GDM1 (cell line): ENCODE measurements around the gene GNA12.
"Not testable (repeated sequence)": the region's sequence is repeated elsewhere in the genome, so short reads cannot be mapped to it uniquely, and the experiment has no call there.

ENCODE experiments used
- DNase-seq: peaks from one replicate; lab custom pipeline; 2025; lab: John Stamatoyannopoulos, UW

GNA12 gene

DNA sequence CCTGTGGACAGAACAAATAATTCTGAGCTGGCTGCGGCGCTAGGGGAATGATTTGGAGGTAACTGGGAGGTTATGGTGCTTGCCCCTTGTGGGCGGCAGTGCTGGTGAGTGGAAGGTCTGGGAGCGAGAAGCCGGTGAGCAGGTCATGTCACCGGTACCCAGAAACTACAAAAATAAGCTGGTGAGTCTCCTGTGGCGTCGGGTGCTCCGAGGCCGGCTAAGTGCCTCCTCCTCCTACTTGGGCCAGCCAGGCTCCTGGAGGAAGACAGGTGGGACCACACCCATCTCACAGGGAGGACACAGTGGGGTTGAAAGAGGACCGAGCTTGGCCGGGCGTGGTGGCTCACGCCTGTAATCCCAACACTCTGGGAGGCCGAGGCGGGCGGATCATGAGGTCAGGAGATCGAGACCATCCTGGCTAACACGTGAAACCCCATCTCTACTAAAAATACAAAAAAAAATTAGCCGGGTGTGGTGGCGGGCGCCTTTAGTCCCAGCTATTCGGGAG is 152.1 kb downstream of the GNA12 start:
- not testable (repeated sequence) for DNase-seq

DNA sequence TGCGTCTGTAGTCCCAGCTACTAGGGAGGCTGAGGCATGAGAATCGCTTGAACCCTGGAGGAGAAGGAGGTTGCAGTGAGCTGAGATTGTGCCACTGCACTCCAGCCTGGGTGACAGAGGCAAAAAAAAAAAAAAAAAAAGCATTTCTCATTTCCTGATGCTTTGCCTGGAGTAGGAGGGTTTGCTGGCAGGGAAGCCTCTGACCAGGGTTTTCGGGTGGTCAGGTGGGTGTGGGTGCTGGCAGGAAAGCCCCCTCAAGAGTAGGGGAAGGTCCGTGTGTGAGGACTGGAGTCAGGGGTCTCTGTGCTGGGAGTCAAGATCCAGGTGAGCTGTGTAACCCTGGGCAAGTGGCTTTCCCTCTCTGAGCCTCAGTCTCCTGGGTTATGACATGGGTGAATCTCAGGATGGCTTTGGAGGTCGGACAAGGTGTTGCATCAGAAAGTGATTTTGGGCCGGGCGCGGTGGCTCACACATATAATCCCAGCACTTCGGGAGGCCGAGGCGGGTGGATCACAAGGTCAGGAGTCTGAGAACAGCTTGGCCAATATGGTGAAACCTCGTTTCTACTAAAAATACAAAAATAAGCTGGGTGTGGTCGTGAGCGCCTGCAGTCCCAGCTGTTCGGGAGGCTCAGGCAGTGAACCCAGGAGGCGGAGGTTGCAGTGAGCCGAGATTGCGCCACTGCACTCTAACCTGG is 152.9 kb downstream of the GNA12 start:
- no peak for DNase-seq

DNA sequence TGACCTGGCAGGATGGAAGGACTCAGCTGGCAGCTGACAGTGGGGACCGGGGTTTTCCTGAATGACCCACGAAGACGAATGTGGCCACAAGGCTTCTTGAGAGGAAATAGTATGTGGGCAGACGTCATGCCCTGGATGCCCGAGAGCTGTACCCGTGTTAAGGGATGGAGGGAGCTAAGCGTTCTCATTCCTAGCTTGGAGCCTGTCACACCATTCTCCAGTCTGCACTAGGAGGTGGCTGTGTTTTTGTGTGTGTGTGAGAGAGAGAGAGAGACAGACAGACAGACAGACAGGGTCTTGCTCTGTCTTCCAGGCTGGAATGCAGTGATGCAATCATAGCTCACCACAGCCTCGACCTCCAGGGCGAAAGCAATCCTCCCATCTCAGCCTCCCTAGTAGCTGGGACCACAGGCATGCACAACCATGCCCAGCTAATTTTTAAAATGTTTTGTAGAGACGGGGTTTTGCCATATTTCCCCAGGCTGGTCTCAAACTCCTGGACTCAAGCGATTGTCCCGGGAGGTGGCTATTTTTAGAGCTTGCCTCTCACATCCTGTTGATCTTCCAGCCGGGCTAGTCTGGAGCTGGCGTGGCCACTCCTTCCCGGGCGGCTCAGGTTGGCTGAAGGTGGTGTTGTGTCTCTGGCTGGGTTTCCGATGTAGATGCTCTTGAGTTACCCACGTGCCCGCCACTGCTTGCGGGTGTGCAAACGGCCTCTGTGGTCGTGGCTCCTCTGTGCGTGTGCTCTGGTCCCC is 154.0 kb downstream of the GNA12 start:
- no peak for DNase-seq

DNA sequence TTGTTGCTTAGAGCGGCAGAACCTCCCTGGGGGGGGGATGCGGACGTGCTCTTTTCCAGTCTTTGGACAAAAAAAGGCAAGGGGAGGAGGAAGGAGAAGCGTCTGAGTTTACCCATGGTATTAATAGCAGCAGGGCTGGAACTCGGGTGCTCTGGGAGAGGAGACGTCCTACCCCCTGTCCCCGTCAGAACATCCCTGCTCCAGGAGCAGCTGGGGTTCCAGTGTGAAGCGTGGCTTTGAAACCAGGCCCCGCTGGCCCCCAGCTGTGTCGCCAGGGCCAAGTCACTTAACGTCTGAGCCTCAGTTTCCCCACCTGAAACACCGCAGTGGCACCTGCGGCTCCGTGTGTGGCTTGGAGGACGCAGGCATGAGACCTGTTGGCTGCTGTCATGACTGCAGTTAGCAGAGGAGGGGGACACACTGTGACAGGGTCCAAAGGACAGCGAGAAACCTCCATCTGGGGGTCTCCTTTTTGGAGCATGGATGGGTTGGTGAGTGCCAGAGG is 154.7 kb downstream of the GNA12 start:
- no peak for DNase-seq

DNA sequence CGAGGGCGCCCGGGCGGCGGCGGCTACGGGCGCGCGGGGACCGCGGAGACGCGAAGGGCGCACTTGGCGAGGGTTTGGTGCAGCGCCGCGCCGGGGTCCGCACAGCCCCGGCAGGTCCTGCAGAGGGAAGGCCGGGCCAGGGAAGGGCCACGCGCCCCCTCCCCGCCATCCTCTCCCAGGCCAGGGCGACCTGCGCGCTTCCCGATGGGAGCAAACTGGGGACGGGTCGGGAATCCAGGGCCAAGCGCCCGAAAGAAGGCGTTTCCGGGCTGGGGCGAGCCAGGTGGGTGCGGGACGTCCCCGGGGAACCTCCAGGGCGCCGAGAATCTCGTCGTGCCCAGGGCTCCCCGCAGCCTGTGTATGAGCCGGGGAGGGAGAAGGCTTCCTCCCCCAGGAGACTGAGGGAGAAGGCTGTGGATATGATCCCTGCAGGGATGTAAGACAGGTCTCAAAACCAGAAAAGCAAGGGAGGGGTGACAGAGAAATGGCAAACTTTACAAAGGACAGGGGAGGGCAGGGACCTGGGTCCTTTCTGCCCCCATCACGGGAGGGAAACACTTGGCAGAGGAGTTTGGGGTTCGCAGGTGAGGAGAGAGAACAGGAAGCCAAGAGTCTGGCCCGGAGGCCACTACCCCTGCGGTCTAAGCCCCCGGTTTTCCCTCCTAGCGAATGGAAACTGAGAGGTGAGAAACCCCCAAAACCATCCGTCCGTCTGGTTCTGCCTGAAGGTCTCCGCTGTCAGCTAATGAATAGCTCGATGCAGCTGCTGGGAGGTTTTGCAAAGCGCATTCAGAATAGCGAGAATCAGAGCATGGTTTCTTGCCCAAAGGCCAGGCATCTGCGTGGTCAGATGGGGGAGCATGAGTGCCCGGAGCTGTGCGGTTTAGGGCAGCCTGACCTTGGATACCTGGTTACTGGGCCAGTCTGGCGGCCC is 155.4 kb downstream of the GNA12 start:
- no peak for DNase-seq

DNA sequence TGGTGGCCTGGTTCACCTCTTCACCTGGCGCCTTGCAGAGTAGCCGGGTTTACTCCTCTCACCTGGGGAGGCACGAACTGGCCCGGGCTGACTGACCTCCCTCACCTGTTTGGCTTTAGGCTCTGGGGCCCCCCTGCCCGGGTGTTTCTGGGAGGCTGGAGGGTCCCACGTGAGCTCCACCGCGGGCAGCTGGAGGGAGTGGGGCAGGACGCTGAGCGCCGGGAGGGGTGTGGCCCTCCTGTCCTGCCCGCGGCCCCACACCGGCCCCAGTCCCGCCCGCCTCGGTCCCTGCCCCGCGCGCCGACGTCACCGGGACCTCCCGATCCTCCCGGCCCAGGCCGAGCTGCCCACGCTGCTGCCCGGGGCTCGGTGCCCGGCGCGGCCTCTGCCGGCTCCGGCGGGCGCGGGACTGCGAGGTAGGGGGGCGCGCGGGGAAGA is 156.2 kb downstream of the GNA12 start, which contains the start of gene AMZ1:
TSS of gene AMZ1 (plus strand) at position 322 of the 438 bp plus-strand sequence. CDS start 12,250 bp downstream, outside the sequence.
- no peak for DNase-seq

DNA sequence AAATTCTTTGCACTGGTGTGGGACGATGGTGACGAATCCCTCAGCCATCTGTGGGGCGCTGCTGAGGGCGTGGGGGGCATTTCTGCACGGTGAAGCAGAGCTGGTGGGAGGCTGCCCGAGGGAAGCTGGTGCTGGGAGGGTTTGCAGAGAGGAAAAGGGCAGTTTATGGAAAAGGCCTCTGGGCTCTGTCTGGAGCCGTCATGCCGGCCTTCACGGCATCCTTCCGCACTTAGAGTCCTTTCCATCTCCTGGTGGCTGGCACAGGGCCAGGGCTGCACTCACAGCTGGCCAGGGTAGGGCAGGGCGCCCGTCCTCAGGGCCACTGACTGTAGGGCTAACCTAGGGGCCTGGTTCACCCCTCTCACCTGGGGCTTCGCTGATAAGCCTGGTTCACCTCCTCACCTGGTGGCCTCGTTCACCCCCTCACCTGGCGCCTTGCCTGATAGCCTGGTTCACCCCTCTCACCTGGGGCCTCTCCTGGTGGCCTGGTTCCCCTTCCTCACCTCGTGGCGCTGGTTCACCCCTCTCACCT is 156.7 kb downstream of the GNA12 start:
- DNase-seq, result no peak

DNA sequence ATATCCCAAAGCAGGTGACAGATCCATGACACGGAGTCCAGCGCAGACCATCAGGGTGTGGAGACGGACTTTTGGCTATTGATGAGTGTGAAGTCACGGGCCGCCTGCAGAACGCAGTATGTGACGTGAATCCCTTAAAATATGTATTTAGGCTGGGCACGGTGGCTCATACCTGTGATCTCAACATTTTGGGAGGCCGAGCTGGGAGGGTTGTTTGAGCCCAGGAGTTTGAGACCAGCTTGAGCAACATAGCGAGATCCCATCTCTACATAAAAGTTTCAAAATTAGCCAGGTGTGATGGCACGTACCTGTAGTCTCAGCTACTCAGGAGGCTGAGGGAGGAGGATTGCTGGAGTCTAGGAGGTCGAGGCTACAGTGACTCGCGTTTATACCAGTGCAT is 158.0 kb downstream of the GNA12 start:
- DNase-seq, result no peak

DNA sequence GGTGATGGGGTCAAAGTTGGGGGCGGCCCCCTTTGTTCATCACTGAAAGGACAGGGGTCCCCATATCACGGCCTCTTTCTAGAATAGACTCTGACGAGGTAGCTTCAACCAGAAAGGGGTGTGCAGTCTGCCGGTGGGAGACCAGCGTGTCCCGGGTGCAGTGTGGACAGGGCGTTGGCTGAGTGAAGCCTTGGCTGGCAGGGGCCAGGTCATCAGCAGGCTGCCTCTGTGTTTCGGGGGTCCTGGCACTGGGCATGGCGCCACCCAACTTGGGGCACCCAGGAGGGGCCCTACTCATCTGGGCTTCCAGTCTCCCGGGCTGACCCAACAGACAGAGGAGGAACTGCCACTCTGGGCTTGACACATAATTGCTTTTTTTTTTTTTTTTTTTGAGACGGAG is 159.6 kb downstream of the GNA12 start:
- no peak for DNase-seq

DNA sequence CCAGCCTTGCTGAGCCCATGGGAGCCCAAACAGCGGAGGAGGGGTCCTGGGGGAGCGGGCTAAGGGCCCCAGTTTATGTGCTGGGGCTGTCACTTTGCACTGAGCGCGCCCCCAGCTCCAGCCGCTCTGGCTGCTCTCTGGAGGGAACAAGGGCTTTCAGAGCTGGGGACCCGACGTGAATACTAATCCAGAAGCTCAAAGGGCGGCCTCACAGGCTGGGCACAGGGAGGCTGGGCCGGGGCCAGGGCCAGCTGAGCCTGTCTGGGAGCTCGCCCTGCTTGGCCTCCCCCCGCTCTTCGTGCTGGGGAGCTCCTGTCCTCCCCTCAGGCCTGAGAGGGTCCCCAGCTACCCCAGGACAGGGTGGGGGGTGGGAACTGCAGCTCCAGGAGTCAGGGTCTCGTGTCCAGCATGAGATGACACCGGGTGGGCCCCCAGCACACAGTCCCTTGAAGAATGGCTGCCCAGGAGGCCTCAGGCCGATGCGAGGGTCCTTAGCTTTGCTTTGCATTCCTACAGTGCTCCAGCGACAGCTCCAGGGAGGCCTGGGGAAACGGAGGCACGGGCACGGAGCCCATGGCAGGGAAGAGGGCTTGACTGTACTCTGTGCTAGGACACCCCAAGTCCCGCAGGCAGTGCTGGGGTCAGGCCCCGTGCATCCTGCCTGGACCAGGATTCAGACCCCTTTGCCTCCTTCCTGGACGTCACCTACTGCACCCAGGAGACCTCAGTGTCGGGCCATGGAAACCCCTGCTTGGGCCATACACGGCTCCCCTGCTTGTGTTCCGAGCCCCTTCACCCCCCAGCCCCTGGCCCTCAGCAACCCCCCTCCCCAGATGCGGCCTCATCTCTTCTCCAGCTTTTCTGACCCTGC is 161.9 kb downstream of the GNA12 start:
- DNase-seq, result no peak

DNA sequence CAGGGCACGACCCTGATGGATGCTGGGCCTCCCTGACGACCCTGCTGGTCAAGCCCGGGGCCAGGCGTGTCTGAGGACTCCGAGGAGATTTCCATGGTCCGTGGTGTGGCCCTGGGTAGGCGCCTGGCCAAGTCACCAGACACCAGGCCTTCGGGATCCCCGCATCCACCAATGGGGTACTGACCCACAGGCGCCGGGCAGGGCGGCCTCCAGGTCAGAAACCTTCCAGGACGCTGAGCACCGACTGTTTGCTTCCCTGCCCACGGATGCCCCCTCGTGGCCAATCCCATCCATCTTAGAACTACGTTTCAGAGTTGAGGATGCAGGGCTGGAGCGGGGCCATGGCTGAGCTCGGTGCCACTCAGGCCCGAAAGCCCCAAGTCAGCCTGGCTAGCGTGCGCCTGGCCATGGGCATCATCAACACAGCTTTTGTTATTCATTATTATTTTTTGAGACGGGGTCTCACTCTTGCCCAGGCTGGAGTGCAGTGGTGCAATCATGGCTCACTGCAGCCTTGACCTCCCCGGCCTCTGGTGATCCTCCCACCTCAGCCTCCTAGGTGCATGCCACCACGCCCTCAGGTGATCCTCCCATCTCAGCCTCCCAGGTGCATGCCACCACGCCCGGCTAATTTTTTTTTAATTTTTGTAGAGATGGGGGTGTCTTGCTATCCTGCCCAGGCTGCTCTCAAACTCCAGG is 163.2 kb downstream of the GNA12 start:
- DNase-seq, result no peak

DNA sequence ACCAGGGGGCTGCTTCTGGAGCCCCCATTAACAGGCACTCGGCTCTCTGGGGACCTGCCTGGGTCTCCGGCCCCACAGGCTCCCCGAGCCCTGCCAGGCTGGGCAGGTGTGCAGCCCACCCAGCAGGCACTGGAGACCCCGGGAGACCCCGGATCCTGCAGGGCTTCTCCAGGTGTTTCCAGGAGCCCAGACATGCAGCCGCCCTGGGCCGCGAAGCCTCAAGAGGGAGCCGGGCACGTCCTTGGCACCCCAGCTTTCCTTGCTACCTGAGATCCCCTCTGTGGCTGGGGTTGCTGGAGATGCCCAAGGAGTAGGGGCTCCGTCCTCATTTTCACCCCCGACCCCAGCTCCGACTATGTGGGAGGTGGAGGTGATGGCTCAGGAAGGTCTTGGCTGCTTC is 163.9 kb downstream of the GNA12 start:
- DNase-seq, result no peak

DNA sequence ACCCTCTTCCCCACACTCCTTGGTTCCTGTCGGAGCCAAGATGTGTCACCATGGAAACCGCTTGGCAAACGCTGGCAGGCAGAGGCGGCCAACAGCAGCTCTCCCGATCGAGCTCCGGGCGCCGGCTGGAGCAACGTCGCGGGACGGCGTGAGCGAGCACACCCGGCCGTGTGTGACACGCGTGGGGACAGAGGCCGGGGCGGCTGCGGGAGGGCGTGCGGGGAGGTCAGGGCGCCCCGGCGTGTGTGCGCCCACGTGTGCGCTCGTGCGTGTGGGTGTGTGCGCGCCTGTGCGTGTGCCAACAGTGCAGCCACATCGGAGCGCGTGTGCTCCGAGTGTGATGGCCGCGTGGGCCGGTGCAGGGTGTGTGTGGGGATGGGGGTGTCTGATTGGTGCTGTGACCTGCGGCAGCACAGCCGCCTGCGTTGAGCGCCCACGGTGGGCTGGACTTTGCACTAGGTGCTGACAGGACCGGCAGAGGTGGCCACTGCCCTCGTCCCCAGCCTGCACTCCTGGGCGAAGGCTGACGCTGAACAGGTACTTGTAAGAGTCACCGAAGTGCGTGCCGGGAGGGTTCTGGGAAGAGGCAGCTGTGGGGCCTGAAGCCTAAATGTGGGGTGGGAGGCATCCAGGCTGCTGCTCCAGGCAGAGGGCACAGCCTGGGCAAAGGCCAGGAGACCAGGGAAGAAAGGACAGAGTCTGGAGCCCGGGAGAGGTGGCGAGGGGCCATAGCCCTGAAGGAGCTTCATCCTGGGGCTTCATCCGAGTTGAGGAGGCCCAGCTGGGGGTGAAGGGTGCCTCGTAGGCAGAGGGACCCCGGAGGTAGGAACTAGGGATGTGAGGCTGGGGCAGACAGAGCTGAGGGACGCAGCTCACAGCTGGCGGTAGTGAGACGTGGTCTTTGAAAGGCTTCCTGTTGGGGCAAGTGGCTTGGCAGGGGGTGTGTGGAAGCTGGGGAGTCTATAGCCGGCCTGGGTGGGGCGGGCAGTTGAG is 164.7 kb downstream of the GNA12 start:
- DNase-seq, result not testable (repeated sequence)

DNA sequence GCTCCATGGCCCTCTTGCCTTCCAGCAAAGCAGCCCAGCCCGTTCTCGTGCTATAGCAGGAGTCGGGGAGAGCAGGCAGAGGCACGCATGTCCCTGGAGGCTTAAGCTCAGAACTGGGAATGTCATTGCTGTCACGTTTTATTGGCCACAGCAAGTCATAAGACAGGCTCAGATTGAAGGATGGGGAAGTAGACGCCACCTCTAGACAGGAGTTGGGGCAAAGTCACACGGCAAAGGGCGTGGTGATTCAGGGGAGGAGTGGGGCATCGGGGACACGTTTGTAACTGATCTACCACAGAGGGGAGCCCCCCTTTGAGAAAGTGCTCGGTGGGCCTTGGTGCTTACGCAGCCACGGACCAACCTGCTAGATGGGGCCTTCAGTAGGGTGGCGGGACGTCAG is 165.7 kb downstream of the GNA12 start:
- not testable (repeated sequence) for DNase-seq
